HG03045 (cell line): ENCODE data around the gene DNAH10.

Experiments
- ATAC-seq: cut with Tn5 transposase; IDR thresholded peaks from one replicate; pipeline ENCODE4 v1.9.1; 2021; ENCODE audit warnings: mild to moderate bottlenecking, moderate library complexity; ENCODE audit not compliant: unreplicated experiment

DNAH10 gene

DNA sequence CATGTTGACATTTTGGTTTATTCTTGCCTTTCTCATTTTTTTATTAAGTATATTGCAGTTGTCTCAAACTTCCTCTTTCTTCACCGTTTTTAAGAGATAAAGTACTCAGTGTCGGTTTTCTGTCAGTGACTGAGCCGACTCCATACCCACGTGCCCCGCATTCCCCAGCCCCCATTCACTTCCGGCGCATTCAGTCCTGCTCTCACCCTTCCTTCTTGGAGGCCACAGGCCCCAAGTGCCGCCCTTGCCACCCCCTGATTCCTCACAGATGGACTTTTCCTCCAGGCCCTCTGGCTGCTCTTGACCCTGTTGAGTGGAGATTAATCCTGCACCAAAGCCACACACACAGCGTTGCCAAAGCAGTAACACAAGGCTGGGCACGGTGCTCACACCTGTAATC, 19.1 kb upstream of the DNAH10 start:
- no peak for ATAC-seq

GRCh38 chr12:123744836-123745235, 17.3 kb upstream of the DNAH10 start:
- ATAC-seq = no peak

GRCh38 chr12:123747309-123747708, 14.8 kb upstream of the DNAH10 start:
- ATAC-seq = no peak

- ATAC-seq = no peak
Measured at GRCh38 chr12:123748161-123748560, 13.9 kb upstream of the DNAH10 start.

DNA sequence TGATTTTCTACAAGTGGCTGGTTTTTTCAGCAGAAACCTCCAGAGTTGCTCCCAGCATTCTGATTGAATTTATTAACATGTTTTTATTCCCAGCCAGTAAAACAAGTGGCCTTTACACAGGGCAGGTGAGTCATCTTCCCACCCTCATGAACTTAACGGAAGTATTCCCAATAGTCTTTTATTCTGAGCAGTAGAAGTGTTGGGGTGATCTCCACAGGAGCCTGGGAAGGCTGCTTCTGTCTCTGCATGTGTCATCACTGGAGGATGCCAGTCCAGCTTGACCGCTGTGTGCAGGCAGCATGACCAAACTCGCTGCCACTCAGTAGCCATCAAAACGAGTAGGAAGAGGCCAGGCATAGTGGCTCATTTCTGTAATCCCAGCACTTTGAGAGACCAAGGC, 13.4 kb upstream of the DNAH10 start:
- ATAC-seq = no peak

DNA sequence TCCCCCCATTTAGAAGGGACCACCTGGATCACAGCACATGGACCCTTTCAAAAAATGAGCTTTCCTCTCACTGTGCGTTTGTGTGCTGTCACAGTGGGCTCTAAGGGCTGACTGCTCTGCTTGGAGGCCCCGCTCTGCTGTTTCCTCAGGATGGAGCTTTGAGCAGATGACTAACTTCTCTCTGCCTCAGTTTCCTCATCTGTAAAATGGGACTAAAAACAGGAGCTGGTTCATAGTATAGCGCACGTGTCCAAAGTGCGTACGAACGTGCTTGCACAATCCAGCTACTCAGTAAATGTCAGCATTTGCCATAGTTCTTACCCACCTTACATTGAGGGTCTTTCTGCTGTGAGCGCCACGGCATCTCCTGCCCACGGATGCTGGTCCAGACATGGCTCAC, 12.7 kb upstream of the DNAH10 start:
- no peak for ATAC-seq

GRCh38 chr12:123750159-123750656, 11.9 kb upstream of the DNAH10 start:
- ATAC-seq = no peak

GRCh38 chr12:123752046-123752445, 10.1 kb upstream of the DNAH10 start:
- no peak for ATAC-seq

DNA sequence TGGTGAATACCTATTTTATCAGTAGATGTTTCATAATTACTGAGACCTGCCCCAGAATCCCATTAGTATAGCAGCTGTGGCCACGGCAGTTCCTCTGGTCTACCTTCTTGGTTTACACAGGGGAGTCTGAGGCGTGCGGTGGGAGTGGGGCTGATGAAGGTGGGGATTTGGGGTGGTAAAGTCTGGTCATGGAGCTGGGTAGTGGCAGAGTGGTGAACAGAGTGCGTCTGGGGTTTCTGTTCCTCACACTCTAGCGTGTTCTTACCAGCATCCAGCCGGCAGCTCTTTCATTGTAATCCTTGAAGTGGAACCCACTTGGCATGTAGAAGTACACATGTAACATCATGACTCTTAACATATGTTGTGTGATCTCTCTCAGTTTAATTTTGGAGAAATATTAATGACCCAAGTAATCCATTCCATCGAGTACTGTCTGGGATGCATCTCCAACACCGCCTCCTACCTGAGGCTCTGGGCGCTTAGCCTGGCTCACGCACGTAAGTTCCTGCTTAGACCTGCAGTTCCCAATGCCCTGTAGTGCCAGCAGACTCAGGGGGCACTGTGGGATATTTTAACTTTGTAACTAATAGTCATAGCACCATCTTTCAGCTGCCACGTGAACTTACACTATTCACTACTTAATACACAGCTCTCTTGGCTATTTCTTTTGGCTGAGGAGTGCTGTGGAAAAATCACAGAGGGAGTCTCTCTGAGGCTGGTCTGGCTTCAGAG, 7.9 kb upstream of the DNAH10 start:
- ATAC-seq = no peak

DNA sequence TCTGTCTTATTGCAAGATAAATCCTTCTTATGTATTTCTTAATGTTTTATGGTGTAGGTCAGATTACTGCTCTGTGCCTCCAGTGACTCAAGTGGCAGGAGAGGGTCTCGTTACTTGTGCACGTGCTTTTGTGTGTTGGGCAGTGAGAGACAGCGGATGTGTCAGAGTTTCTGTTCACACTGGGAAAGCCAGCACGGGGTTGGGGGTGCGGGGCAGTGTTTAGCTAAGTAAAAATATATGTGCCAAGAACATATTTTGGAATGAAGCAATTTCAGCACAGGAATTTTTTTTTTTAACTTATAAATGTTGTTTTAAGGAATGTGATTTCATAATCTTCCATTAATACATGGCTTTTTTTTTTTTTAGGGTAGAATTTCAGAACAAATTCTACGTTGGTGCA, 4.5 kb upstream of the DNAH10 start:
- no peak for ATAC-seq

DNA sequence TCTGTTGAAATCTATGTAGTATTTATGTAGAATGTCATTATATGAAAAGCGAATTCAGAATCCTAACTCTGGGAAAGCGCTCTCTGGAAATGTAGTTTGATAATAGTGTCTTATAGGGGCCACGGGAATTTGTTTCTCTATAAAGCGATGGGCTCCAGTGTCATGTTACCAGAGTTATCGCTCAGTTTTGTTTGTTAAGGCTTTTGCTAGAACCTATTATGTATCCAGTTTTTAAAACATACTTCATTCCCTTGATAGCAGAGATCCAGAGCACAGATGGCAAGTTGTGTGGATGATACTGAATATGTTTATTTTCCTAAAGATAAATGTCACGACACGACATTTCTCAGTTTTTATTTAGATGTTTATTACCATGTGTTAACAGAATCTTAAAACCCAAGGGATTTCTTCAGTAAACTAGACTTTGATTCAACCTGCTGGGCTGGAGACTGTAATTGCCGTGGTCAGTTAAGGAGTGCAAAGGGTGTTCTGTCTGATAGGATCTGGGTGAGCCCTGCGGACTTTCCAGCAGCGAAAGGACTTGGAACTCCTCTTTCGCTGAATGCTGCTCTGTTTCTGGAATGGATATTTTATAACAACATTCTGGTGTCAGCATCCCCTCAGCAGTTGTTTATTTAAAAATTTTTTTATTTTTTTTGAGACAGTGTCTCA, 1.7 kb upstream of the DNAH10 start:
- ATAC-seq = no peak

GRCh38 chr12:123762715-123763052, 583 bp downstream of the DNAH10 start:
- ATAC-seq = no peak

DNA sequence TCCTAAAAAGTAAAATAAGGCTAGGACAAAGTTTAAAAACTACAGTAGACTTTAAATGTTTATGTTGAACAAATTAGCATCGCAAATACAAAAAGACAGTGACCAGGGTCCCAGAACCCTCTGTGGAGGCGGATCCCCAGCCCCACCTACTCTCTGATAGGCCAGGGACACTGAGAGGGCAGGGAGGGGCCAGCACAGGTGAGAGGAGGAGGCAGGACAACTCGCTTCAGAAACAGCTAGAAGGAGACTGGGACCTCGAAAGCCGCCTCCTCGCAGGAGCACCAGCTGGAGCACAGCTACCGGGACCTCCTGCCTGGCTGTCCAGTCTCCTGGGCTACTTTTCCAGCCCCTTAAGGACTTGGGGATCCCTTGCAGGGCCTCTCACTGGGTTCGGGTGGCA, 992 bp downstream of the DNAH10 start:
- no peak for ATAC-seq

- no peak for ATAC-seq
Measured at GRCh38 chr12:123764109-123764508, 2.0 kb downstream of the DNAH10 start.

DNA sequence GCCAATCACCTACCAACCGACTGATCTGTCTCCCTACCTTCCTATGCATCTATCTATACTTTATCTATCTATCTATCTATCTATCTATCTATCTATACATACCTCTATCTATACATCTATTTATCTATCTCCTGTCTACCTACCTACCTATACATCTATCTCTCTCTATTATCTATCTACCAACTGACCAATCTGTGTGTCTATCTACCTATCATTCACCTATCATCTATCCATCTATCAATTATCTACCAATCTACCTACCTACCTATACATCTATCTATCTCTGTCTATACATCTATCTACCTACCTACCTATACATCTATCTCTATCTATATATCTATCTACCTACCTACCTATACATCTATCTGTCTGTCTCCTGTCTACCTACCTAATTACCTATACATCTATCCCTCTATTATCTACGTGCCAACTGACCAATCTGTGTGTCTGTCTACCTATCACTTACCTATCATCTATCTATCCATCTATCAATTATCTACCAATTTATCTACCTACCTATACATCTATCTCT, 3.5 kb downstream of the DNAH10 start:
- no peak for ATAC-seq

DNA sequence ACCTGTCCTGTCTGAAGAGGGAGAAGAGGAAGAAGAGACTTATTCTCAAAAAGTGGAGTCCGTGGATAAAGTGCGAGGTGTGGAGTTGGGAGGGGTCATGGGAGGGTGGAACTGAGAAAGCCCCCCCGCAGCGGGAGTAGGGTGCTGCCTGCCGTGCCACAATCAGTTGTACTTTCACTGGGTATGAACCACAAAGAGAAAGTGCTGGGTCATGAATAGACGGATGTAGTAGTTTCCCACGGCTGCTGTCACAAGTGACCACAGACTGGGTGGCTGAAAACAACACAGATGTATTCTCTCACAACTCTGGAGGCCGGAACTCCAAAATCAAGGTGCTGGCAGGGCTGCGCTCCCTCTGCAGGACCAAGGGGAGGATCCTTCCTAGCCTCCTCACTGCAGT, 5.5 kb downstream of the DNAH10 start:
- no peak for ATAC-seq

- ATAC-seq = no peak
Measured at GRCh38 chr12:123771261-123771660, 9.2 kb downstream of the DNAH10 start.

DNA sequence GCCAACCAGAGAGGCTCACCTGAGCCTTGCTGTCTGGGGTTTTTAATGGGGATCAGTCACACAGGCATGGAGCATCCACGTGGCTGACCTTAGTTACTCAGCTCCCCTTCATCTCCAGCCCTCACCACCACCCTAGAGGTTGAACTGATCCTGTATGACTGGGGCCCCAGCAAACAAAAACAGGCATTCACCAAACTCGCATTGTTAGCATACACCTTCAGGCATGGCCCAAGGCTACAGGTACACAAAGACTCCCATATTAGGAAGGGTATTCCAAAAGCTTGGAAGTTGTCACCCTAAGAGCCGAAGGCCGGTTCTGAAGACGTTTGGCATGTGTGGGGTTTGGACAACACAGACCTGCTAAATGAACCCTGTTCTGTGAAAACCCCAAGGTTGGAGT, 10.0 kb downstream of the DNAH10 start:
- ATAC-seq = no peak

DNA sequence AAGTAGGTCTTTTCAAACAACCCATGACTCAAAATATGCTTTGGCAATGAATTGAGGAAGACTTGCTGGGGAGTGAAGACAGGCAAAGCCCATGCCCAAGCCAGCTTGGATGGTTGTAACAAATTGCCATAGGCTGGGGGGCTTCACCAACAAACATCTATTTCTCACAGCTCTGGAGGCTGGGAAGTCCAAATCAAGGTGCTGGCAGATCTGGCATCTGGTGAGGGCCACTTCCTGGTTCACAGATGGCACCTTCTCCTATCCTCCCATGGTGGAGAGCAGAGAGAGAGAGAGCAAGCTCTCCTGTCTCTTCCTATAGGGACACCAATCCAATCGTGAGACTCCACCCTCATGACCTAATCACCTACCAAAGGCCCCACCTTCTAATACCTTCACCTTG, 11.3 kb downstream of the DNAH10 start:
- ATAC-seq = no peak

GRCh38 chr12:123779551-123779950, 17.4 kb downstream of the DNAH10 start:
- ATAC-seq = no peak

DNA sequence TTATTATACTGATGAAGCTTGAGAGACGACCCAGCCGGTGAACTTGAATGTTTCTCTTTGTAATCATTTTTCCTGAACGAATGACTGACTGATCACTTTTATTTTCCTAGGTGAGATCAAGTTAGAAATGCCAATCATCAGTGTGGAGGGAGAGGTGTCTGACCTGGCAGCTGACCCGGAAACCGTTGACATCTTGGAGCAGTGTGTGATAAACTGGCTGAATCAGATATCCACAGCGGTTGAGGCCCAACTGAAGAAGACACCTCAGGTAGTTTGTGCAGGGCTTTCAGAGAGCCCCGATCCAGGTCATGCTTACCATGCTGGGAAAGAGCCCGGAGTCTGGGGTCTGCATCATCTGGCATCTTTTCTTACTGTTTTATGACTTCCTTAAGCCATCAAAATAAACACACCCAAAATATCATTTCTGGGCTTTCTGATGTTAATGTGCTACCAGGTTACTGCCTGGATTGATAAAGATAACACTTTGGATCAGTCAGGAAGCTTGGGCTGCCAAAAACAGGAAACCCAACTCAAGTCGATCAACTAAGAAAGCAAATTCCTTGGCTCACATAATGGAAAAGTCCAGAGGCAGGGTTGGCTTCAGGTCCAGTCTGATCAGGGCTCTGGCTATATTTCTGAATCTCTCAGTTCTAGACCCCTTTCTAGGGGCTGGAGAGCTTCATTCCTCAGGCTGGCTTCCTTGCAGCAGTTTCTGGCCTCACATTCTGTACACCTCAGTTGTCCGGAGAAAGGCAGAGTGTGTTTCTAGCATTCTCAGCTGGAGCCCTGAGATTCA, 21.1 kb downstream of the DNAH10 start:
- ATAC-seq = no peak

- ATAC-seq = no peak
Measured at GRCh38 chr12:123787466-123787865, 25.4 kb downstream of the DNAH10 start.
